Ramos (cell line): Measurements from ENCODE around the gene ARHGAP25.
"Not testable (repeated sequence)": the region's sequence is repeated elsewhere in the genome, so short reads cannot be mapped to it uniquely, and the experiment has no call there.

Source experiments
- in situ Hi-C: fragments of 300-500 bp; cut with MboI; formaldehyde crosslinking; loops from one replicate; pipeline ENCODE4 v1.14.3; 2022; ENCODE audit warnings: low sequenced_read_pairs; ENCODE audit not compliant: unreplicated experiment

The ARHGAP25 gene

DNA sequence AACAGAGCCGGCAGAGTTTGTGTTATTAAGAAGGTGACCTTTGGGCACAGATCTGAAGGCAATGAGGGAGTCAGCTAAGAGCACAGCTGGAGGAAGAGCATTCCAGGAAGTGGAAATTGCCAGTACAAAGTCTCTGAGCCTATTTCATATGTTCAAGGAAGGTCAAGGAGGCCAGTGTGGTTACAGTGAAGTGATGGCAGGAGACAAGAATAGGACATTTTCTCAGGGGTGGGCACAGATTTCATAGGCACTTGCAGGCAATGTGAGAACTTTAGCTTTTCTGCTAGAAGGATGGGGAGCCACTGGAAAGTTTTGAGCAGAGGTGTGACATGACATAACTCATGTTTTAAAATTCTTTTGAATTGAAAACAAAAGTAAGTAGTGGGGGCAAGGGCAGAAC lies 50.3 kb downstream of the ARHGAP25 start:
- in situ Hi-C loops: no loop called here

DNA sequence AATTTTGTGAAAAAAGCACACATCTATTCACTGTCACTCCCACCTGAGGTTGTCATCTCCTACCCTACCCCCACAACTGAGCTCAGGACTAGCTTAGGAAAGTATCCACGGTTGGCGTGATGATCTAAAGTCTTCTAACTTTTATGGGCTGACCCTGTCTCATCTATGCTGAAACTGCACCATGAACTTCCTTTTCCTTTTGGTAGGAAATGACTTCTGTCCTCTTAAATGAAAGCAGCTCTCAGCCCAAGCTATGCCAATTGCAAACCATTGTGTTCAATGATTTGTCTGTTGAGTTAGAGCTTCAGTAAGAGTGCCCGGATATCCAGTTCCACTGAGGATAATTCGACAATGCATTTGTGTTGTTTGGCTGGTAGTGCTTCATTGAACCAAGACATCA lies 52.7 kb downstream of the ARHGAP25 start:
- in situ Hi-C loops: no loop called here

DNA sequence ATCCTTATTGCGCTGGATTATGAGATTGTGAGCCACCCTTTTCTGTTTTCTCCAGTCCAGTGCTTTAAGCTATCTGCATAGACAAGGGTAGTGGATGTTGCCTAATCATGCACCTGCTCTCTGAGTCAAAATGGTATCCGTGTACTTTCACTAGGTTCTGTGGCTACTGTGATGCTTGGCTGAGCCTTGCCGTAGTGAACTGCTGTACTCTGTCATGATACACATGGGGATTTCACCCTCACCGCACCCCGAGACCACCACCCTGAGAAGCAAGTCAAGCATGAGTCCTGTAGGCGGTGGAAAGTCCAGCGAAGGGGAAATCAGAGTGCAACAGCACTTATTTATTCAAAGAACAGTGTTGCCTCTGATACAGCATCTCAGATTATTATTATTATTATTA lies 55.0 kb downstream of the ARHGAP25 start:
- in situ Hi-C loops: no loop called here

DNA sequence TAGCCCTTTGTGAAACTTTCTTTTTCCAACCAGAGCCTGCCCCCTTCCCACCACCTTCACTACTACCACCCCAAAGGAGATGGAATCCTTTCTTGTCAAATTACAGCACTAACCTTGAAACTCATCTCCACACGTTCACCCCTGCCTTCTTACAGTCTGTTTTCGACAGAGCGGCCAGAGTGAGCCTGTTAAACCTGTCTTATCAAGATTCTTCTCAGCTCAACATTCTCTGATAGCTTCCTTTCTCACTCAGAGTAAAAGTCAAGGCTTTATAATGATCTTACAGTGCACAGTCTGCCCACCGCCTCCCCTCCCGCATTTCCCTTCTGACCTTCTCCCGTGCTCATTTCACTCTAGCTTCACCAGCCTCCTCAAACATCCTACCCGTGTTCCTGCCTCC lies 56.0 kb downstream of the ARHGAP25 start:
- in situ Hi-C loops: no loop called here

DNA sequence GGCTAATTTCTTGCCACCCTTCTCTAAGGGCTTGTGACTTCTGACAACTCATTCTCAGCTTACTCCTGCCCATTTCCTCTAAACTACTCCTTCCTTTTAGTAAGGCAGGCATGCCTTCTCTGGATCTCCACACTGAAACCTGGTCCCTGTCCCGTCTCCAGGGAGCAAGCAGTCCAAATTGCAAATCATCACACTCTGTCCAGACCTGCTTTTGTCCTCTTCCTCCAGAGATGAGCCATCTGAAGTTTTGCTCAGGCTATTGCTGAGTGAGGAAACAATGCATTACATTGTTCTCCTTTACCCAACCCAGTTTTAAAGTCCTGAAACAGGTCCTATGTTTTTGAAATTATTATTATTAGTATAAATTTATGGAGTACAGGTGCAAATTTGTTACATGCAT lies 57.3 kb downstream of the ARHGAP25 start:
- in situ Hi-C loops: no loop called here

DNA sequence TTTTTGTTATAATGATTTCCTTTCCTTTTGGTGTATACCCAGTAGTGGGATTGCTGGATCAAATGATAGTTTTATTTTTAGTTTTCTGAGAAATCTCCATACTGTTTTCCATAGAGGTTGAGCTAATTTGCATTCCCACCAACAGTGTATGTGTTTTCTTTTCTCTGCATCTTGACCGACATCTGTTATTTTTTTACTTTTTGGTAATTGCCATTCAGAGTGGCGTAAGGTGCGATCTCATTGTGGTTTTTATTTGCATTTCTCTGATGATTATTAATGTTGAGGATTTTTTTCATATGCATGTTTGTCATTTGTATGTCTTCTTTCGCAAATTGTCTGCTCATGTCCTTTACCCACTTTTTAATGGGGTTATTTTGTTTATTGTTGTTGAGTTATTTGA lies 58.1 kb downstream of the ARHGAP25 start:
- in situ Hi-C loops: no loop called here

DNA sequence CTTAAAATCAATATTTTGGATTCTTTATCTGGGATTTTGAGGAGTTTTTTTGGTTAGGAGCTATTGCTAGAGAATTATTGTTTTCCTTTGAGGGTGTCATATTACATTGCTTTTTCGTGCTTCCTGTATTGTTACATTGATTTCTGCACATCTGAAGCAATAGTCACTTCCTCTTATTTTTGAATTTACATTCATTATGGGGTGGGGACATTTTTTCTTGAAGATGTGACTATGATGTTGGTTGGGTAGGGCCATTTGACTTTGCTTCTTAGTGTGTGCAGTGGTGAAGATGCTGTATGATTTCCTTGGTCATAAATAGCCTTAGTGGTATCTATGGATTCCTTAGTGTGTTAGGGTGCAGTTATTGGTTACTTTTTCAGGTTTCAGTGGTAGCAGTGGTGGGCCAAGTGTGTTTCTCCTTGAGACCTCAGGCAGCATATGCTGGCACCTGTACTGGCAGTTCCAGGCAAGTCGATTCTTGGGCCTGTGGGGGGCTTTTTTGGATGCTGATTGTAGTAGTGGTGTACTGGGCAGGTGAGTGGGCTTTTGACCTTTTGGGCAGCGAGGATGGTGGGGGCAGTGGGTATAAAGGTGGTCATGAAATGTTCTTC lies 61.8 kb downstream of the ARHGAP25 start:
- in situ Hi-C loops: no loop called here

DNA sequence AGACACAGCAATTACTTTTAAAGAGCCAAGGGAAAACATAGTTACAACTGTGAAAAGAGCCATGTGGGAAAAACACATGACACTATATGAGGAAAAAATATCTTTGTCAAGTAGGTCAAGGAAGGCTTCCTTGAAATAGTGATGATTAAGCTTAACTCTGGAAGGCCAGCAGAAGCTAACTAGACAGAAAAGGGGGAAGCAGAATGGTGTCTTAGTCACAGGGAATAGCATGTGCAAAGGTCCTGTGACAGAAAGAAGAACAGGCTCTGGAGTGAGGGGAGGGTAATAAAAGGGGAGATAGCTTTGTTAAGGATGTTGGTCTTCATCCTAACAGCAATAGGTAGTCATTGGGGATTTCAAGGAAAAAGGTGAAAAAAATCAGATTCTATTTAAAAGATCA lies 64.0 kb downstream of the ARHGAP25 start:
- in situ Hi-C loops: no loop called here

DNA sequence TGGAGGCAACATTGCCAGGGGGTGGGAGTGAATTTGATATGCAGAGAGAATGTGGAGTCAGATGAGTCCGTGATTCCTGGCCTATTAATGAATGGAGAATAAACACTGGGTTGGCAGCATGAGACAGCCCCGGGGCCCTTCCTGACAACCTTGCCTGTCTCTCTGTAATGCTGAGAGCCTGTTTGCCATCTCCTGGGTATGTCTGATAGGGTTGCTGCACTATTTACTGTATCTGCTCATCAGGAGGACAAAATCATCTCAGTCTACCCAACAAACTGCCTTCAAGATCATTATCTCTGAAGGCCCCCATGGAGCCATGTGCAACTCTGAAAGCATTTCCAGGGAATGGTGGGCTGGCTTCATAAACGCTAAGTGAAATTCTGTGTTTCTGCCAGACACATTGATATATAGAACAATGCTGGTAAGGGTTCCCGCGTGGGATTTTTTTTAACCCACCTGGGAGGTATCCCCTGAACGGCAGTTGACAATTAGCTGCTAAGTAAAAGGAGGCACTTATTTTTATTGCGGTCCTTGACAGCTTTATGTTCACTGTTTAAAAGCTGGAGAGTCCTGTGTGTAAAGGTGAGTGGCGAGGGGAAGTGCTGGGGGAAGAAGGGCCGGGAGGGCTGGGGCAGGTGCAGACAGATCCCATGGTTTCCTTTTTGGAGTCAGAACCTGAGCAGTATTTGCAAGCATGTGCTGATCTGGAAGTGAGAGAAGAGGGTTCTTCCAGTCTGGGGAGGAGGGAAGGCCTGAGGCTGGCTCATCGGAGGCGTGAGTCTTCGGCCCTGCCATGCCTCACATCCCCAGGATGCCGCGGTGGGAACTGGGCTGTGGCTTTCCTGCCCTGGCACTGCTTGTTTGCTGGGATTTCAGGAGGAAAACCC lies 64.8 kb downstream of the ARHGAP25 start:
- in situ Hi-C loops: no loop called here

DNA sequence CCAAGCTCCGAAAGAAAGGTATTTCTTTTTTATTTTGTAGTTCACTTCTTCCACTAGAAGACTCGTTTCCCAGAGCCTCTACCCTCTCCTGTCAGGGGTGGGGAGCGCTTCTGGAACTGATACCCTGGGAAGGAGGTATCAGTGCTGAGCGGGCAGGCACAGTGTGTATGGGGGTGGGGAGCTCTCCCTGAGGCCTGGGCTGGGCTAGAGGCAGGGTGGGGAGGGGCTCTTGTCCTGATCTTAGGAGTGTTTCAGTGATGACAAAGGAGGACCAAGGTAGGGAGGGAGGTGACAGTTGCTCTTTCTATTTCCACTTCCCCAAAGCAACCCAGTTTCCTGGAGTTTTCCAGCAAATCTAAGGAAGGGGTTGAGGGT lies 65.4 kb downstream of the ARHGAP25 start:
- in situ Hi-C loops: no loop called here

DNA sequence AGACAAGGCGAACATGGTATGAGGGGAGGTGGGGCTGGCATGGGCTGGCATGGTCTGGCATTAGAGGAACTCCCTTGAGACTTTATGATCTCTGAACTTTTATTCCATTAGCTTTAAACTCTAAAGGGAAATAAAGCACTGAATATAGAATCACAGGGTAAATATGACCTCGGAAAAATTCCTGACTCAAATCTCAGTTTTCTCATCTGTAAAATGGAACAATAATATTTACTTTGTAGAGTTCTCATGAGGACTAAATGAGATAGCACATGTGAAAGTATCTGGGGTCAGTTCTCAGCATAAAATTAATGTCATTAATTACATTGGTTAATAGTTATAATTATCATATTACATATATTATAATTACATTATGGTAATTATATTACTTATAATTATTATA lies 65.9 kb downstream of the ARHGAP25 start:
- in situ Hi-C loops: no loop called here

DNA sequence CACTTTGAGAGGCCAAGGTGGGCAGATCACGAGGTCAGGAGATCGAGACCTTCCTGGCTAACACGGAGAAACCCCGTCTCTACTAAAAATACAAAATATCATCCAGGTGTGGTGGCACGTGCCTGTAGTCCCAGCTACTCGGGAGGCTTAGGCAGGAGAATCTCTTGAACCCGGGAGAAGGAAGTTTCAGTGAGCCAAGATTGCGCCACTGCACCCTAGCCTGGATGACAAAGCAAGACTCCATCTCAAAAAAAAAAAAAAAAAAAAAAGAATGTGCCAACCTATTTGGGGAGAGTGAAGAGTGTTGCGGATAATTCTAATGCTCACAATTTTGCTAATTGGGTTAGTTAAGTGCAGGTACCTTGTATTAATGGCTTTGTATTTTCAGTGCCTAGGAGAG lies 67.5 kb downstream of the ARHGAP25 start:
- in situ Hi-C loops: not testable (repeated sequence)

DNA sequence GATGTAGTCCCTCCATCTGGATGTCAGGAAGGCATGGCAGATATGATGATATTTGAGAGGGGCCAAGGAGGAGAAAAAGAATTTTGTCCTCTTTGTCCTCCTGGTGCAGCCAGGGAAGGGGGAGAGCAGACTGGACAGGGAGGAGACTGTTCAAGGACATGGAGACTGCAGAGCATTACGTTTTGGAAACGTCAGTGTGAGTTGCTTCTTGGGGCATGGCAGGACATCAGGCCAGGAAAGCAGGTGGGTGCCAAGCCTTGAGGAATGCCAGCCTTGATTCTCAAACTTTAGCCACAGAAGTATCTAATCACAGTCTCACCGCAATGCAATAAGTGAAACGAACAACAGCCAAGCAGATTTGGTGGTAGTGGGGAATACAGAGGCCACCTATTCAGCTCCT lies 70.4 kb downstream of the ARHGAP25 start:
- in situ Hi-C loops: no loop called here

DNA sequence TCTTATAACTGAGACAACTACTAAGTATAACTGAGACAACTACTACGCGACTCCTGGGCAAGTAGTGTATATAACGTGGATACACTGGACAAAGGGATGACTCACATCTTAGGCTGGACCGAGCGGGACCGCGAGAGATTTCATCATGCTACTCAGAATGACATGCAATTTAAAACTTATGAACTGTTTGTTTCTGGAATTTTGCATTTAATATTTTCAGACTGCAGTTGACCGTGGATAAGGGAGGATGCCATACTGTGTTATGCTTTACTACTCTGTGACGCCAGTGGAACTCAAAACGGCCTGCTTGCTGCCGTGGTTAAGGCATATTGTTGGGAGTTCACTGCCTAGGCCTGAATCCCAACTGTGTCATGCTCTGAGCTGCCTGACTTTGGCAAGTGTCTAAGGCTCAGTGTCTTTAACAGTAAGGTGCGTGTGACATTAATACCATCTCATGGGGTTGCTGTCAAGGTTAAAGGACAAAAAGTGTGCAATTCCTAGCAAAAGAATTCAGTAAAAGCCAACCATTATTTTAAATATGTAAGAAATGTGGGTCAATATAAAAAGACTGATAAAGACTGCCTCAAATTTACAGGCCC lies 72.0 kb downstream of the ARHGAP25 start:
- in situ Hi-C loops: no loop called here

DNA sequence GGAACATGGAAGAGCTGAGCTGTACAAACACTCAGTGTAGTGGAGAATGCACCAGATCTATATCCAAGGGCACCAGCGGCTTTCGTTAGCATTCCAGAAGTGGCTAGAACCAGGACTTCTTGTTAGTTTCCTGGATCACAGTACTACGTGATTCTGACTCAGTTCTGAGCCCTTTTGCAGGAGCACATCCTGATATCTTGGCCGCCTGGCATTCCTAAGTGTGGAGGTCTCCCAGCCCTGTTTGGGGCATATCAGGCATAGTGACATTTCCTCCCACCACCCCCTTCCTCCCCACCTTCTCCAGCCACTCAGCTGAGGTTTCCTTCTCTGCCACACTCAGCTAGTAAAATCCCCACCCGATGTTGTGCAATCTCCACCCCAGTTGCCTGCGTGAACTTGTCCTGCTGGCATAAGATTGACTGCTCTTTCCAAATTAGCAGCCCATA lies 73.2 kb downstream of the ARHGAP25 start:
- in situ Hi-C loops: no loop called here

DNA sequence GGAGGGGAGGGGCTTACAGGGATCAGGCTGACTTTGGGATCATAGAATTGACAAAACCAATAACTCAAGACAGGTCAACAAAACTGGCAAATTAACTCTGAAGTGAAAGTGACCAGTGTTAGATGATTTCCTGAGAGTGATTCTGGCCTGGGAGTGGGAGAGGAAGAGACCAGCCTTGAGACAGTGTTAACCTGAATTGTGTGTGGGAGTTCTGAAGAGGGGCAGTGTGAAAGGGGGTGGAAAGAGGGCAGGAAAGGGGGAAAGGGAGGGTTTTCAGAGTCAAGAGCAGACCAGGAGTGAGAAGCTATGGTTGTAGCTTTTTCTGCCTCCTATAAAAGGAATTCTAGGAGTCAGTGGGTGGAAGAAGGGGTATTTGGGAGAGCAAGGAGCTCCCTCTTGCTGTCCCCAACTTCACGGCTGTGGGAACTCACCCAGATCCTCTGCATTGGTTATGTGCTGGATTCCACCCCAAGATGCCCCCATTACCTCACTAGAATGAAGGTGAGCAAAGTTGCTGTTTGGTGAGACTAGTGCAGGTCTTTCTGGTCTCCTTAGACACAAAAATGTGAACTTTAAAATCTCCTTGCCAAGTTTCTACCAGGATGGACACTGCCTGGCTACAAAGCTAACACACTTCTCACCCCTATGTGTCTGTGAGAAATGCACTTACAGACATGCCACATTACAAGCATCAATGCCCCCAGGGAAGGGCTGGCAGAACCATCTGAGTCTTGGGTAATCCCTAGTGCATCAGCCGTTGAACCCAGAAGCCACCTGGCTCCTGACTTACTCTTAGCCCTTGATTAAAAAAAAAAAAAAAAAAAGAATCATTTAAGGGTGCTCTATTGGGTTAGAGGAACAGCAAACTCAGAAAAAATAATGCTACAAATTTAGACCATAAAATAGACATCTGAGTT lies 75.0 kb downstream of the ARHGAP25 start:
- in situ Hi-C loops: no loop called here

DNA sequence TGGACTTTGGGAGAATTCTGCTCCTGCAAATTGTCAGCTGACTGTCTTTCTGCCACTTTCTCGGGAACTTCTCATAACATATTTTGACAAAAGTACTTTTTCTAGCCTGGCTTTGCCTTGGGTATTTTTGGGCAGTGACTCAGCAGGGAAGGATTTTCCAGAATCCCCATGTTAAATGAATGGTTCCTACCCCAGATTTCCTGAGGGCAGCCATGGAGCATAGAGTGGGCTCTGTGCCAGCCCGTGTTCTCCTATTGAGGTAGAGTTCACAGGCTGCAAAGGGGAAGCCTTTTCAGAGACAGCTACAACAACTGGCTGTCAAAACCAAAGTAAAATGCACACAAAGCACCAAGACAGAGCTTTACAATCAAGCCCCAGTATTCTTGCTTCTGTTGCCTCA lies 76.8 kb downstream of the ARHGAP25 start:
- in situ Hi-C loops: no loop called here

DNA sequence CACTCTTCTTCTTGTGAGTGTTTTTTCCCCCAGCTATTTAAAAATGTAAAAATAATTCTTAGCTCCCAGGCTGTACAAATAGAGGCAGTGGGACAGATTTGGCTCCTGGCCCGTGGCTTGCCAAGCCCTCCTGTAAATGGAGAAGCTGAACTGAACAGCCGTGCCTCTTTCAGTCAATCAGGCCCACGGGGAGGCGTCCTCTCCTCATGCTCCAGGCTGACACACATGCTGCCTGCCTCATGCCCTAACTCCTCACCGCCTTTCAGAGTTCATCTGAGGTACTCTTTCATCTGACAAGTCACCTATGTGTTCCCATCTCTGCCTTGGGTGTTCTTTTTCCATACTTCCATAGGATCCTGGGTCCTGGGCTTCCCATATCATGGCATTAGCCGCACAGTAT lies 77.6 kb downstream of the ARHGAP25 start:
- in situ Hi-C loops: no loop called here

DNA sequence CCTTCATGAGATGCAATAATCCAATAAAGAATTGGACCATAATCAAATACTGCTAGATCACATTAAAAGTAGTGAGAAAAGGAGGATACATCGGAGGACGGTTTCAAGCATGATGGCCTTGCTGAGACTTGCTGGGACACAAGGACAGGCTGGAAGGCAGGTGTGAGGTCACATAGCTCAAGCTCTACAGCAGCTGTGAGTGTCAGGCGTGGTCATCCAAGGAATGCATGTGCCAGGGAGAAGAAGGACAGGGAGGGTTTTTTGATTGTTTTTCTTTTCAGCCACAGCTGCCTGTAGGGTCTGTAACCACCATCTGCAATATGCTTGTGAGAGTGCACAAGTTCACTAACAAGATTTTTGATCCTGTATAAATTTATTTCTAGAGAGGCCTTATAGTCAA lies 79.0 kb downstream of the ARHGAP25 start:
- in situ Hi-C loops: no loop called here

DNA sequence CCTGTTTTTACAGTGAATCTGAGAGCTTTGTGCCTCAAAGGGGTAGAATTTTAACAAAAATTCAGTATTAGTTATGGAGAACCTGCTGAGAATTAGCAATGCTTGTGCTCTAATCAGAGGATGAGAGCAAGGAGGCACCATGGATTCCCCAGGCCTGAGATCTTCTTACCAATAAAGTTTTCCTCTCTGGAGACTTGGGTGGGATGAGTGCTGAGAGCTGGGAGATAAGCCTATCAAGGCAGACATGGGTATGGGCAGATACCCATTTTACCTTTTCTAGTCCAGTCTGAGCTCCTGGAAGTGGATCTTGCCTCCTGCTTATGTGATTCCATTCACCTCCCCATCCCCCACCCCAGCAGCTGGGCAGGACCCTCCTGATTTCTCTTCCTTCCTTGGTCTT lies 82.7 kb downstream of the ARHGAP25 start:
- in situ Hi-C loops: no loop called here

DNA sequence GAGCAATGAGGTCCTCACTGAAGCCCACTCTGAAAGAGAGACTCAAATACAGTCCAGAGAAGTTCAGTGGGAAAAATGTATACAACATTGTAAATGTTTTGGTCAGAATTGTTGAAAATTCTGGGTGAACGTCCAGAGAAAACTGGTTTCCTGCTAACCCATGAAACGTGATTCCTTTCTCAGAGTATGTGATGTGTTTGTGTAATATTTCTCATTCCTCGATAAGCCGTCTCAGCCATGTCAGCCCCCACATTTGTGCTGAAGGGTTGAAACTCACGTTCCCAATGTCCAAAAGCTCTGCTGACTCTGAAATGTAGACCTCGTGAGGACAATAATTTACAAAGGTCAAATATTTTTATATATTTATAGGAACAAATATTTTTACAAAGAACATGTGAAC lies 84.9 kb downstream of the ARHGAP25 start:
- in situ Hi-C loops: no loop called here
